Astrocyte of the hippocampus (primary cell): ENCODE measurements around the gene DCTN3.

Source experiments
- DNase-seq: peaks from one replicate; pipeline ENCODE4 v3.0.0; 2011; ENCODE audit warnings: low read depth, low spot score

The DCTN3 gene

GRCh38 chr9:34623374-34624235 is 3.3 kb upstream of the DCTN3 start:
- DNase-seq, result no peak

GRCh38 chr9:34615132-34615531 is 5.2 kb downstream of the DCTN3 start:
- no peak for DNase-seq

DNA sequence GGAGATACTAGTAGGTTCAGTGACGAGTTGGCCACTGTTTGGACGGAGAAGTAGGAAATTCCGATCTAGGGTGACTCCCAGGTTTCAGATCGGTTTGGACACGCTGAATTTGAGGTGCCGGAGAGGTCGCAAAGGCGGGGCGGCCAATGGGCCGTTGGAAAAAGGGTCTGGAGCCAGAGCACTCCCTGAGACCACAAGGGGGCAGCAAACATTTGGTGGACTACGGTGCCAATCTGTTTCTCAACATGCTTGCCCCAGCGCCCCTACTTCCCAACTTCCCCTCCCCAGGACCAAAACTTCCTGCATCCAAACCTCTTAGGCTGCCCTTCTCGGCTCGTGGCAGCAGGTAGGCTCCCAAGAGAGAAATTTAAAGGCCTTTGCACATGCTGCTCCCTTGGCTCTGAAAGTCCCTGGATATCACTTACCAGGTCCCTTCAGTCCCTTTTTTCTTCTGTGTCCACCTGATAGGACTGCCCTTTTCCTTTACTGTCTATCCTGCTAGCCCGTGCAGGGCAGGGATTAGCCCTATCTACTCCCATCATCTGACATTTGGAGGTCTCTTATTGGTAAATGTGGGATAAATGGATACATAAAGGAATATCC is 7.4 kb downstream of the DCTN3 start:
- DNase-seq, result peak; percentile 88

- DNase-seq, result peak; percentile 95
Measured at GRCh38 chr9:34611811-34612787, 8.2 kb downstream of the DCTN3 start, which contains the start of gene RPP25L. TSS of gene RPP25L (minus strand) at chr9:34612097. CDS start at chr9:34611296, 801 bp downstream.

- DNase-seq, result peak; percentile 20
Measured at GRCh38 chr9:34611251-34611810, 9.0 kb downstream of the DCTN3 start.

DNA sequence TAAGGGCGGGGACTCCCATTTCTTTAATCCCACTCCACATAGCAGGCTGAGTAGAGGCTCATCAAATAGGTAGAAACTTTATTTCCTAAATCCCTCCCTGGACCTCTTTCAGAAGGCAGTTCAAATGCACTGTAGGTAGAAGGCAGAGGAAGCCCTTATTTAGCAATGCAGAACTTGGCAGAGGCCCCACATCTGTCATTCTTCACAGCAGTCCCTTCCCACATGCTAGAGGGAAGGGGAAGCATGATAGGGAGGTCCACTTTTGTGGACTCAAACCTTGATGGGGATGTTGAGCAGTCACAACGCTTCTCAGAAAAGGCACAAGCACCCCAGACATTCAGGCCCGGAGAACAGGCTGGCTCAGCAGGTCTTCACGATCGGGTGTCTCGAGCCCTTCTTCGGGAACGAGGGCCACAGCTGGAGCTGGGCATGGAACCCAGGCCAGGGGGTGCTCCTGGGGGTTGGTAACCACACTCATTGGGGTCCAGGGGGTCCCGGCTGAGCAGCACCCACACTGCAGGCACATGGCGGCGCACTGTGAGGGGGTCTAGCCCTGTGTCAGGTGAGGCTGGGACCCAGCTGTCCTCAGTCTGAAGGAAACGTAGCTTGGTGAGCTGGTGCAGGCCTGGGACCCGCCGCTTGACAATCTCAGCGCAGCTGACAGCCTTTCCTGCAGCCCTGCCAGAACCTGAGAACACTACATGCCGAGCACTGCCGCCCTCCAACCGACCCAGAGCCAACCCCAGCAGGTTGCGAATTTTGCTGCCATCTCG is 9.7 kb downstream of the DCTN3 start:
- peak; percentile 28 for DNase-seq

DNA sequence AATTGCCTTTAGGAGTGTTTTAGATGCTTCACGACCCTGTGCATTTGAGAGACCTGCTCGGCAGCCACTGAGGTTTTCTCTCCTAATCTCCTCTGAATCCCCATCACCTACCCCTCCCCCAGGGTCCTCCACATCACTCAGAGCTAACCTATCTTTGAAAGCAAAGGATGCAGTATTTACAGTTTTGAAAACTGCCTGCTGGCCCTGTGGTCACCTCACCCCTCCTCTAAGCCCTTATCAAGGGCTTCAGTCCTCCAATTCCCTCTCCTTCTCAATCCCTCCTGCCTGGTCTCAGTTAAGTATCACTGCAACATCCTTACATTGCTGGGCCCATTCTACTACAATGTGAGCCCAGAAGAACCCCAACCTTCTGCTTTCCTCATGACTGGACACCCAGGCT is 13.0 kb downstream of the DCTN3 start:
- no peak for DNase-seq

DNA sequence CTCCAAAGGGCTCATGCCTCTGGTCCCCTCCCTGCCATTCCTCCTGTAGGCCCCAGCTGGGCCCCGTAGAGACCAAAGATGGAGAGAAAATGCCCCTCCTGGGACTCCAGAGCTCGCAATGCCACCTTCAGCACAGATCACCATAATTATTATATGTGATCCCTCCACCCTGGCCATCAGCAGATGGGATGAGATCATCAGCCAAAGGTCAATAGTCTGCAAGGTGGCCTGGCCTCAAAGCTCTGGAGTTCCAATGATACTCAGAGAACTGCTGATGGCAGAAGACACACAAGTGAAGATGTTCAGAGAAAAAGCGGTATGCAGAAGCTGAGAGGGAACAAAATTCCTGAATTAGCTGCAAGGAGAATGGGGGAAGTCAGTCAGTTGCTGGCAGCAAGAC is 13.4 kb downstream of the DCTN3 start:
- no peak for DNase-seq

DNA sequence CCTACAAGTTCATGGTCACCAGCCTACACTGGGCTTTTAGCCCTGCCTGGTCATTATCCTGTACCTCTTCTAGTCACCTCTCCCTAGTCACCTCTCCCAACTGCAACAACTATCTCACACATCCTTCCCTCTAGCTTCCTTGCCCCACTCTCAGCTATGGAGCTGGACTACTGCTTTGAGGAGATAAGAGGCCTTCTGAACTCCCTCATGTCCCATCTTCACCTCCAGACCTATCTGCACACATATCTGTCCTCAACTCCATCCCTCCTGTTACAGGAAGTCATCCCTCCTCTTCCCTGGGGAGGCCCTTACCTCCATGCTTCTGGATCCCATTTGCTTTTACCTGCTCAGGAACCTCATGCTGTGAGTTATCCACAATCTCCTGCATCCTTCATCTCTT is 14.1 kb downstream of the DCTN3 start:
- no peak for DNase-seq

DNA sequence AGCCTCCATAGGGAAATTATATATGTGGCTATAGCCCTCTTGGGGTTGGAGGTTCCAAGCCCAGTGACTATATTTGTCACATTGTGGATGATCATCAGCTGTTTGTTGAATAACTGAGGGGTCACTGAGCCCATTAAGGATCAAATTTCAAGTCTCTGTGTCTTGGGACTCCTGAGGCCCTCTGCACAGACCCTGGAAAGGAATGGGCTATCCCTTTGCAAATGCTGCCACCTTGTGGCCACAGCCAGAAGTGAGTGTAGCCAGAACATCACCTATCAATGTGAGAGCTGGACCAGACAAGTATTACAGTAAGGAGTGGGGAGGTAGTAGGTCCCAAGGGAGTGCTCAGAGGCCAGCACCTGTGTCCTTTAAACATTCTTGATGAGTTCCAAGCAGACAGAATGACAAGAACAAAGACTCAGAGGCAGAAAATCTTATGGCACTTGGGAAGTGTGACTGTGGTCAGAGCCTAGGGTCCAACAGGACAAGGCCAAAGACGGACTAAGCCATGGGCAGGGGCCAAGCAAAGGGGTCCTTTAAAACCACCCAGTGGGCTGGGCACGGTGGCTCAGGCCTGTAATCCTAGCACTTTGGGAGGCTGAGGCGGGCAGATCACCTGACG is 16.6 kb downstream of the DCTN3 start:
- DNase-seq, result peak; percentile 89

DNA sequence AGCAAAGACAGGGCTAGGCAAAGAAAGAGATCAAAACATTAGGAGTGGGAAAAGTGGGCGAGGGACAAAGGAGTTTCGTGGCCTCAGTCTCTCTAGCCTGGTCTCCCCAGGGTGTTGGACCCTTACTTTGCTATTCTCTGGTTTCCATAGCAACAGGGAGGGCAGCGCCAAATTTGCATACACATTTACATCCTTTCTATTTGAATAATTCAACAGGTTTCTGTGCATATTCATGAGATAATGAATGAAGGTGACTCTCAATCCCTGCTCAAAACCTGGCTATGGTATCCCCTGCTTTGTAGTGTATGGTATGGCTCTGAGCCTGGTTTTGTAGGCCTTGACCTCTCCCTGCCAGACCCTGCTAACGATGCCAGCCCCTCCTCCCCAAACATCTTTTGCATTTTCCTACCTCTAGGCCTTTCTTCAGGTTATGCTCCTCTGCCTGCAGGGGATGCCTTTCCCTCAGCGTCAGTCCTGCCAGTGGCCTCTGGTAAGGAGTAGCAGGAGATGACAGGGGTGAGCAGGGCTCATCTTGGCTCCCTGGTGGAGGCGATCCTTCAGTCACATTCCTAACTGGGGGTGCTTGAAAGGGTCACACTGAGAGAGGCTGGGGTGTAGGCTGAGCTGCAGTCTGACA is 18.2 kb downstream of the DCTN3 start:
- no peak for DNase-seq

DNA sequence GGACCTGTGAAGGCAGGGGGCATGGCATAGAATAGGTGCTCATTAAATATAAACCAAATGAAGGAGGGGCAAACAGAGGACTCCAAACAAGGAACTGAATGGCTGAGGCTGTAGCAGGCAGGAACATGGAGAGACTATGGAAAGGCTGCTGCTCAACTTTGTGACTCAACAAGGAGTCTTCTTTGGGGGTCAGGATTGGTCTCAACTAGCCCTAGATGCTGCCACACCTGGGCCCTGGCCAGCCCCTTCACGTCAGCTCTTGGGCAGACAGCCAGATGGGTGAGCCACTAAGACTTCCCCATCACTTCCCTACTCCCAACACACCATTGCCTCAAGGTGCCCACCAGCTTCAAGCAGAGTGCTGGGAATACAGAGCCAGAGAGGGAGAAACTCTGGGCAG is 19.4 kb downstream of the DCTN3 start:
- DNase-seq, result no peak

DNA sequence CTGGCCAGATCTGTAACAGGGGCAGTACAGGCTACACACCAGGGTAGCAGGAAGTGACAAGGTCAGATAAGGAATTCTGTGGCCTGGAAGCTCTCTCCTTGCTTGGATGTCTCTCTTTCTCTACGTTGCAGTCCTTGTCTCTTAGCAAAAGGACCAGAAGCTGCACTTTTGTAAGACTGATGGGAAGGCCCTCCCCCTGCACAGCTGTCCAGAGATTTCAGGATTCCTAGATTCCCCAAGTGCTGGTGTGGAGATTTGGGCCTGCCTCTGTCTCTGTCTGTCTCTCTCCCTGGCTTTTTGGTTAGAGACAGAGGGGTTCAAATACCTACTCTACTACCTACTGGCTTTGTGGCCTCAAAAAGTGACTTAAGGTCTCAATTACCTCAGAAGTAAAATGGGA is 20.7 kb downstream of the DCTN3 start:
- DNase-seq, result no peak

DNA sequence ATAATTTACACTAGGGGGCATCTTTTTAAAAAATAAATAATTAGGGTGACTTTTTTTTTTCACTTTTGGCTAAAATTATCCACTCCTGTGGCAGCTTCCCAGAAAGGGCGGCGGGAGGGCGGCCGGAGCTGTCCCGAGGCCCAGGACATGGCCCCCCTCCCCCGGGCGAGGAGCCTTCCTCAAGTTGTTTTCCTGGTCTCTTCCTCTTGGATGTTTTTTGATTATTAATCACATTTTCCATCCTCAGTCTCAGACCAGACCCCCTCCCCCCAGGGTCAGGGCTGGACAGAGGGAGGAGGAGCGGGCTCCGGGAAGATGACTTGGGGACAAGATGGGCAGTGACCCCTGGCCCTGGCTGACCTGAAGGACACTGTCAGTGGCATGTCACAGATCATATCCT is 26.1 kb downstream of the DCTN3 start:
- no peak for DNase-seq

GRCh38 chr9:34592895-34593601 is 27.2 kb downstream of the DCTN3 start:
- peak; percentile 58 for DNase-seq

GRCh38 chr9:34591917-34592866 is 28.1 kb downstream of the DCTN3 start:
- no peak for DNase-seq

GRCh38 chr9:34591248-34591916 is 28.9 kb downstream of the DCTN3 start:
- DNase-seq, result peak; percentile 92
